Fibroblast of skin of left biceps (primary cell): ENCODE data around the gene CEP112.
A peak's percentile ranks its signal among the peaks of the same experiment; 100 is the strongest.

Experiments used
- DNase-seq, 2 experiments: peaks; one replicate each; pipeline ENCODE4 v3.0.0-alpha.2; 2013; ENCODE audit warnings: low read depth in 2 of 2

Gene CEP112

DNA sequence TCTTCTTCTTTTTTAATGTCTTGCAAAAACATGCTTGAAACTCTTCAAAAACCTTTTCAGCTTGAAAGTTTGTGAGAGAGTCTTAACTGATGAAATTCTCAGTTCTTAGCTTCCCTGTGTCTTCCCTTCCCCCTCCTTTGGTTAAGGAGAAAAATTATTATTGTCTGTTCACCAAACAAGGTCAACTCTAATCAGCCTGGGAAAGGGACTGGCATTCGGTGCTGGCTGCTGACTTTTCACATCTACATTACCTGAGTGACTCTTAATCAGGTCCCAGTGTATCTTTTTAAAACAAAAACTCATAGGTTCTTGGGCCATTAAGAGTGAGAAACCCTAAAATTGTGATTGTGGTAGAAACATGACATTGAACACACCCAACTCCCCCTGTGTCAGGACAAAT lies 591.4 kb downstream of the CEP112 start:
- DNase-seq, result no peak

- no peak for DNase-seq
These were observed 592.3 kb downstream of the CEP112 start for GRCh38 chr17:65599650-65600049.

GRCh38 chr17:65598746-65599145 lies 593.2 kb downstream of the CEP112 start:
- DNase-seq, result no peak

- DNase-seq, result no peak
These were observed 596.8 kb downstream of the CEP112 start for GRCh38 chr17:65595071-65595656.

DNA sequence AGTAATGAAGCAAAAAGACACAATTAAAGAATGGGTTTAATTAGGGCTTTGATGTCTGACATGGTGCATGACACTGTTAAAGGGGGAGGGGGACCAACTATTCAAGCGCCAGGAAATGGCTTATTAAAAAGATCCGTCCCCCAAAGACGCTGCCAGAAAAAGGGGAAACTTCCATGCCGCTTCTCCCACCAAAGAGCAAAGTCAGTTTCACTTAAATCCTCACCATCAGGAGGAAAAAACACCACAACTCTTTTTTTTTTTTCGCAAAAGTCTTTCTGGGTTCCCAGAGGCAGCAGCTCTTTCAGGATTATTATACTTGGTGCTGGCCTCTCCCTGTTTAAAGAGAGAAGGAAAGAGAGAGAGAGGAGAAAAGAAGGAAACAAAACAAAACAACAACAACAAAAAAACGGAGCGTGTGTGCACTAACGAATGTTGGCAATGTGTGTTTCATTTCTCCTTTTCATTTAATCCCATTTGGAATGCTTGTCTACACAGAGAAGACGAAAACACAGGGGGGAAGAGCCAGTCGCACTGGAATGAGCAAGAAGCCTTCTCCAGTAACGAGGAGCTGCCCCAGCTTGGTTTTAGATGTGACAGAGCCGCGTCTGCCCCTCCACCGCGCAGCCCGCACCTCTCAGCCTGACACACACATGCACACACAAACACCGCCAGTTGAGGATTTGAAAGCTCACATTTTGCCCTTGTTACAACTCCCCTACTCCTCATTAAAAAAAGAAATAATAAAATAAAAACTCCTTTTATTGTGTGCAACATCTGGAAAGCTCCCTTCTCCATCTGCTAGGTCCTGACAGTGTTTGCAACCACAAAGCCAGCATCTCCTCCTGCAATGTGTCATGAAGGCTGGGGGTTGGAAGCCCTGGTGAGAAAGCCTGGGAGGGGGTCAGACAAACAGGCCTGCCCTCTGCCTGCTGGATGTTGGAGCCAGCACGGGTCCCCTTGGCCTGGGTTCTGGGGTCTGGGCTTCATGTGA lies 597.8 kb downstream of the CEP112 start:
- peak in 1 of 2 experiments; percentile 17 for DNase-seq

DNA sequence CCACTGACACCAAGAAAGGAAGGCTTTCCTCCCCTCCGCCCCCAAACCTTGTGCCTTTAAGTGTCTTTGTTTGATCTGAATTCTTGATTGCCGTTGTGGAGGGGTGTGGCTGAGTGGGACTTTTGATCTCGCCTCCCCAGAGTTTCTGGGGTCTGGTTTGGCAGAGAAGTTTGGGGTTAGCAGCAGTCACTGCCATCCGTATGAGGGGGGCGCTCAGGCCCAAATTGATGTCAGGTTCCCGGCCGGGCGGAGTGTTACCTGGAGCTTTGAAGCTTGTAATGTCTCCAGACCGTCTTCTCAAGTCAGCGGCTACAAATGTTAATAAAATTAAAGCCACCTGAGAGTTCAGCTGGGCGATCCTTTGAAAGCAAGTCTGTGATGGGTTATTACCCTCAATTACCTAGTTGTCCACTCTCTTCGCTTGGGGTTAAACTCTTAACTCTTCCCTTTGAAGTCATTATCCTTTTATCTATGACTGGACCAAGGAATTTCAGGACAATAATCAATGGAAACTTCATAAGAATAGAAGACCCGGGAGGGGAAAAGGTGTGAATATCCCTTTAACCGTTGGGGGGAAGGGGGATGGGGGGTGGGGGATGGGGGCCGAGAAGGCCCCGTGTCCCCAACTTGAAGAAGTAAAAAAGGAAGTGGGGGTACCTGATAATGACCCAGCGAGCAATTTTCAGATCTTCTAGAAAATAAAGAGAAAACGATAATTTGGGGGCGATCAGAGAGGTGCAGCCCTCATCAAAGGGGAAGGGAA lies 598.7 kb downstream of the CEP112 start:
- no peak for DNase-seq

GRCh38 chr17:65592125-65592965 lies 599.6 kb downstream of the CEP112 start:
- no peak for DNase-seq

GRCh38 chr17:65589321-65589720 lies 602.6 kb downstream of the CEP112 start:
- DNase-seq, result no peak

DNA sequence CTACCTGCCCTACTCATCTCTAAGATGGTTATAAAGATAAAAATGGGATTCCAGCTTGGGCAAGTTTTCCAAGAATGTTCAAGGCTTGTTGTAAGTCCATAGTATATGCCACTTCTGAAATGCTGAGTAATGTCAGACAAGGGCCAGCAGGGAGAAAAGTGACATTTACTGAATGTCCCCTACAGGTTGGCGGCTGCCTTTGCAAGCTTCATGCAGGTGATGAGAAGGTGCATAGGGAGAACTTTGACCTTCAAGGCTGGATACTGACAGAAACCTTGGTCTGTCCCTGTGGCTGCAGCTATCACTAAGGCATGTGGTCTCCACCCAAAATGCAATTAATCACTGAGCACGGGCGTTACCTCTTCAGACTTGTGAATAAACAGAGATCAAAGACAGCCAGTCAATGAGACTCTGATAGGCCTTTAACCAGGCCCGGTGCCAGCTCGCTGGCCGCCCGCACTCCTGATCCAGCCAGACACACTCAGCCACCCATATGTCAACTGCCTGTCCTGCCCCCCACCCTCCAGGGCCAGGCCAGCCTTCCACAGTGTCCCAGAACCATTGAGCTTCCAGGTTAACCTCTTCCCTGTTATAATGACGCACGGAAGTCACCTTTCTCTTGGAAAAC lies 603.6 kb downstream of the CEP112 start:
- no peak for DNase-seq

GRCh38 chr17:65587534-65588180 lies 604.3 kb downstream of the CEP112 start:
- DNase-seq, result no peak

- no peak for DNase-seq
These were observed 605.0 kb downstream of the CEP112 start for GRCh38 chr17:65586899-65587298.
